IMR-90 (cell line): ENCODE results near the gene INKA1. TPM values are rescaled to one million over a fixed set of nuclear protein-coding genes. Genes with fewer than 3 reads are reported as not detected.

Experiments used
- ATAC-seq: fragments of 200-7000 bp; cut with Tn5 transposase; 2 replicates; pipeline ENCODE4 v1.9.1; 2020; ENCODE audit warnings: low read depth, mild to moderate bottlenecking, moderate library complexity
- BruUV-seq: library from RNA; stranded (reverse); fragments of 400-500 nt; replicated peaks from 2 replicates; lab custom pipeline; 2021; lab: Mats Ljungman, UMichigan
- CTCF ChIA-PET: fragments of 300-600 bp; formaldehyde crosslinking; extraction: SDS; loops from one replicate; lab custom pipeline; 2021; ENCODE audit warnings: antibody characterized with exemption; lab: Yijun Ruan, JAX
- POLR2A ChIA-PET: fragments of 300-600 bp; sonication (Branson Sonifier 250); formaldehyde crosslinking; loops from one replicate; lab custom pipeline; 2022; ENCODE audit warnings: antibody characterized with exemption; ENCODE audit not compliant: unreplicated experiment; lab: Charles Lee
- DNase-seq: peaks from one replicate; pipeline ENCODE4 v3.0.0; 2013
- H2AFZ ChIP-seq: replicated peaks from 2 replicates; pipeline ENCODE3; 2013; ENCODE audit warnings: low read length, mild to moderate bottlenecking; ENCODE audit not compliant: poor library complexity
- H2AK5ac ChIP-seq: 2 replicates; pipeline ENCODE4 v1.6.1; 2013; ENCODE audit warnings: low read depth, low read length, inconsistent platforms
- H2AK9ac ChIP-seq: replicated peaks from 2 replicates; pipeline ENCODE3; 2013; ENCODE audit warnings: mild to moderate bottlenecking, low read depth, low read length, moderate library complexity; ENCODE audit not compliant: poor library complexity
- H2BK120ac ChIP-seq: 2 replicates; pipeline ENCODE4 v1.6.1; 2013; ENCODE audit warnings: low read depth, low read length, inconsistent platforms
- H2BK15ac ChIP-seq: 3 replicates; pipeline ENCODE4 v1.6.1; 2013; ENCODE audit warnings: low read depth, low read length, inconsistent platforms
- H2BK20ac ChIP-seq: 2 replicates; pipeline ENCODE4 v1.6.1; 2013; ENCODE audit warnings: low read depth, mild to moderate bottlenecking, inconsistent platforms, low read length, moderate library complexity
- H2BK5ac ChIP-seq: 2 replicates; pipeline ENCODE4 v1.6.1; 2013; ENCODE audit warnings: mild to moderate bottlenecking, low read depth, low read length, inconsistent platforms; ENCODE audit not compliant: poor library complexity, severe bottlenecking
- H3K14ac ChIP-seq: replicated peaks from 2 replicates; pipeline ENCODE4 v1.6.1; 2013; ENCODE audit warnings: low read depth, low read length, inconsistent platforms
- H3K18ac ChIP-seq: 2 replicates; pipeline ENCODE4 v1.6.1; 2013; ENCODE audit warnings: low read depth, low read length, control low read depth
- H3K23ac ChIP-seq: 2 replicates; pipeline ENCODE4 v1.6.1; 2013; ENCODE audit warnings: low read depth, low read length, inconsistent platforms
- H3K27ac ChIP-seq: 2 replicates; pipeline ENCODE4 v1.5.1; 2013; ENCODE audit warnings: mild to moderate bottlenecking, control low read depth, low read length; ENCODE audit not compliant: insufficient read depth
- H3K27me3 ChIP-seq: 2 replicates; pipeline ENCODE4 v1.6.1; 2013; ENCODE audit warnings: low read length; ENCODE audit not compliant: control insufficient read depth, insufficient read depth
- H3K36me3 ChIP-seq: 2 replicates; pipeline ENCODE4 v1.6.1; 2013; ENCODE audit warnings: low read length, mixed read lengths; ENCODE audit not compliant: control insufficient read depth, insufficient read depth
- H3K4ac ChIP-seq: 2 replicates; pipeline ENCODE4 v1.6.1; 2013; ENCODE audit warnings: low read depth, low read length, inconsistent platforms
- H3K4me1 ChIP-seq: 2 replicates; pipeline ENCODE4 v1.6.1; 2013; ENCODE audit warnings: low read length, mixed read lengths; ENCODE audit not compliant: control insufficient read depth, insufficient read depth
- H3K4me2 ChIP-seq: 2 replicates; pipeline ENCODE4 v1.6.1; 2013; ENCODE audit warnings: low read depth, mild to moderate bottlenecking, control low read depth, low read length, moderate library complexity
- H3K4me3 ChIP-seq: 2 replicates; pipeline ENCODE4 v1.5.1; 2013; ENCODE audit warnings: low read depth, mild to moderate bottlenecking, control low read depth, low read length, moderate library complexity; ENCODE audit not compliant: insufficient read depth
- H3K56ac ChIP-seq: 2 replicates; pipeline ENCODE4 v1.6.1; 2013; ENCODE audit warnings: low read length, inconsistent platforms; ENCODE audit not compliant: insufficient read depth; ENCODE audit errors: extremely low read depth
- H3K79me1 ChIP-seq, 2 experiments: 2 replicates each; pipeline ENCODE4 v1.6.1; 2013; ENCODE audit warnings: low read length in 2 of 2, inconsistent platforms in 1 of 2, low read depth in 1 of 2
- H3K9ac ChIP-seq: 2 replicates; pipeline ENCODE4 v1.6.1; 2013; ENCODE audit warnings: low read depth, low read length, control low read depth
- H3K9me1 ChIP-seq: 2 replicates; pipeline ENCODE4 v1.6.1; 2013; ENCODE audit warnings: low read length, inconsistent platforms; ENCODE audit not compliant: insufficient read depth
- H3K9me3 ChIP-seq: 2 replicates; pipeline ENCODE4 v1.6.1; 2013; ENCODE audit warnings: low read length; ENCODE audit not compliant: control insufficient read depth, insufficient read depth
- H4K20me1 ChIP-seq: 2 replicates; pipeline ENCODE4 v1.6.1; 2013; ENCODE audit warnings: low read length, inconsistent platforms; ENCODE audit not compliant: insufficient read depth
- H4K5ac ChIP-seq: 2 replicates; pipeline ENCODE4 v1.6.1; 2013; ENCODE audit warnings: mild to moderate bottlenecking, low read depth, low read length, control low read depth
- H4K8ac ChIP-seq, 2 experiments: 2 replicates each; pipeline ENCODE4 v1.6.1; 2013; ENCODE audit warnings: low read depth in 2 of 2, low read length in 2 of 2, control low read depth in 1 of 2, inconsistent platforms in 1 of 2
- H4K91ac ChIP-seq: 2 replicates; pipeline ENCODE4 v1.6.1; 2013; ENCODE audit warnings: low read depth, low read length, inconsistent platforms; ENCODE audit not compliant: insufficient read depth
- BHLHE40 ChIP-seq: fragments of 150-350 bp; IDR thresholded peaks from 2 replicates; pipeline ENCODE4 v1.6.1; 2016; ENCODE audit warnings: mild to moderate bottlenecking, low read depth, low read length
- CEBPB ChIP-seq: IDR thresholded peaks from 2 replicates; pipeline ENCODE4 v1.6.1; 2012; ENCODE audit warnings: low read depth, low read length, improper control_type of control experiment
- CHD1 ChIP-seq: IDR thresholded peaks from 2 replicates; pipeline ENCODE4 v1.6.1; 2012; ENCODE audit warnings: low read depth, low read length, improper control_type of control experiment
- FOS ChIP-seq: fragments of 150-350 bp; IDR thresholded peaks from 2 replicates; pipeline ENCODE4 v1.6.1; 2016; ENCODE audit warnings: low read depth, low read length
- MAFK ChIP-seq: IDR thresholded peaks from 2 replicates; pipeline ENCODE4 v1.6.1; 2012; ENCODE audit warnings: low read depth, low read length, improper control_type of control experiment
- MAZ ChIP-seq: IDR thresholded peaks from 2 replicates; pipeline ENCODE4 v1.6.1; 2012; ENCODE audit warnings: low read depth, mild to moderate bottlenecking, low read length, improper control_type of control experiment, moderate library complexity, borderline replicate concordance
- MXI1 ChIP-seq: IDR thresholded peaks from 2 replicates; pipeline ENCODE4 v1.6.1; 2012; ENCODE audit warnings: low read depth, mild to moderate bottlenecking, low read length, moderate library complexity, borderline replicate concordance
- NFE2L2 ChIP-seq: fragments of 150-350 bp; IDR thresholded peaks from 2 replicates; pipeline ENCODE4 v1.6.1; 2016; ENCODE audit warnings: low read depth, mild to moderate bottlenecking, low read length
- POLR2A ChIP-seq: IDR thresholded peaks from 2 replicates; pipeline ENCODE4 v1.6.1; 2012; ENCODE audit warnings: mild to moderate bottlenecking, low read depth, low read length
- RAD21 ChIP-seq: IDR thresholded peaks from 2 replicates; pipeline ENCODE4 v1.6.1; 2012; ENCODE audit warnings: low read length, improper control_type of control experiment
- RCOR1 ChIP-seq: IDR thresholded peaks from 2 replicates; pipeline ENCODE4 v1.6.1; 2012; ENCODE audit warnings: mild to moderate bottlenecking, low read length, improper control_type of control experiment; ENCODE audit not compliant: insufficient replicate concordance
- RFX5 ChIP-seq: IDR thresholded peaks from 2 replicates; pipeline ENCODE4 v1.8.0; 2012; ENCODE audit warnings: low read depth, mild to moderate bottlenecking, low read length, moderate library complexity
- SMC3 ChIP-seq: fragments of 150-350 bp; IDR thresholded peaks from 2 replicates; pipeline ENCODE4 v1.6.1; 2016; ENCODE audit warnings: low read depth, mild to moderate bottlenecking, antibody characterized with exemption, low read length, moderate library complexity
- WGBS, 2 experiments: methylation state at CpG; one replicate each; pipeline versions ENCODE4 v1.1.5 to v1.1.7; 2013; ENCODE audit warnings: missing lambda C conversion rate in 2 of 2; ENCODE audit not compliant: insufficient read length in 1 of 2; ENCODE audit errors: extremely low coverage in 2 of 2; 5-methylcytosine and 5-hydroxymethylcytosine counted together
- dilution Hi-C: fragments of 300-500 bp; cut with HindIII; formaldehyde crosslinking; loops from one replicate; pipeline ENCODE4 v1.14.3; 2018; ENCODE audit warnings: low sequenced_read_pairs; ENCODE audit not compliant: unreplicated experiment
- in situ Hi-C: fragments of 300-500 bp; cut with MboI; formaldehyde crosslinking; loops from 3 replicates; pipeline ENCODE4 v1.14.3; 2019; ENCODE audit warnings: low sequenced_read_pairs, inconsistent platforms, mixed read lengths
- intact Hi-C: fragments of 100-400 bp; cut with micrococcal nuclease; formaldehyde crosslinking; loops from 2 replicates; pipeline ENCODE4 v1.10.0; 2022
- polyA plus RNA-seq, 3 experiments: library from polyadenylated mRNA; depleted of rRNA; stranded (reverse); fragments of >200 nt; gene quantifications; 2 replicates each; pipeline ENCODE4 v1.2.3, GENCODE V29; 2012; ENCODE audit warnings: low replicate concordance in 1 of 3
- total RNA-seq: library from RNA; depleted of rRNA; stranded (reverse); fragments of >200 nt; gene quantifications from 2 replicates; pipeline ENCODE4 v1.2.3, GENCODE V29; 2012
- TF ChIP-seq, protein P1 (sequence below): fragments of 150-350 bp; IDR thresholded peaks from 2 replicates; pipeline ENCODE4 v1.6.1; 2016; ENCODE audit warnings: low read depth, mild to moderate bottlenecking, low read length, moderate library complexity, borderline replicate concordance
- TF ChIP-seq, protein P2 (sequence below): conservative IDR thresholded peaks from 2 replicates; pipeline ENCODE4 v1.5.1; 2012; ENCODE audit warnings: mild to moderate bottlenecking, low read depth, low read length, improper control_type of control experiment
- TF ChIP-seq, protein P3 (sequence below): fragments of 150-350 bp; IDR thresholded peaks from 2 replicates; pipeline ENCODE4 v1.6.1; 2017; ENCODE audit warnings: mild to moderate bottlenecking, antibody characterized with exemption, low read length, low read depth

INKA1 gene
- total and polyA plus RNA-seq, 2 of the 4 experiments (the other 2 are of a cell fraction): 2.3 to 4.5 TPM

DNA sequence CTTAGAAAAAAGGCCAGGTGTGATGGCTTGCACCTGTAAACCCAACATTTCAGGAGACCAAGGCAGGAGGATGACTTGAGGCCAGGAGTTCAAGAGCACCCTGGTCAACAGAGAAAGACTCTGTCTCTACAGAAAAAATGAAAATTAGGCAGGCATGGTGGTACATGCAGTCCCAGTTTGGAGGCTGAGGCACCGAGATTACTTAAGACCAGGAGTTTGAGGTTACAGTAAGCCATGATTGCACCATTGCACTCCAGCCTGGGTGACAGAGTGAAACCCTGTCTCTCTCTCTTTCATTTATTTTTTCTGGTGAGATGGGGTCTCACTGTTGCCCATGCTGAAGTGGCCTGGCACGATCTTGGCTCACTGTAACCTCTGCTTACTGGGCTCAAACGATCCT lies 41.4 kb upstream of the INKA1 start:
- H2AK5ac ChIP-seq: no peak overlapping the region
- H3K18ac ChIP-seq: no peak overlapping the region
- dilution Hi-C loops (no loop called here), in situ Hi-C loops (no loop called here), intact Hi-C loops (no loop called here)
- ChIA-PET CTCF (no interaction called here), POLR2A (no interaction called here)
- no peak overlapping the region for H4K91ac ChIP-seq
- no peak for DNase-seq
- no peak overlapping the region for H3K9ac ChIP-seq
- no peak overlapping the region for H3K4me3 ChIP-seq
- H4K5ac ChIP-seq: no peak overlapping the region
- no peak overlapping the region for H3K14ac ChIP-seq
- H3K4me1 ChIP-seq: no peaks in the 10 kb centered on the region
- no peak overlapping the region for H3K56ac ChIP-seq
- no peak overlapping the region for H3K27ac ChIP-seq
- H3K27me3 ChIP-seq: no peaks in the 10 kb centered on the region
- no TSS peak for BruUV-seq
- H3K23ac ChIP-seq: no peak overlapping the region
- H2BK20ac ChIP-seq: no peak overlapping the region
- no peak overlapping the region for H2AK9ac ChIP-seq
- H2BK15ac ChIP-seq: no peak overlapping the region
- no peak overlapping the region for H2AFZ ChIP-seq
- H3K4me2 ChIP-seq: no peak overlapping the region
- no CpG with 5 or more reads among the region's 3 CpGs for WGBS, 2 experiments
- no peak overlapping the region for H4K8ac ChIP-seq
- no peak overlapping the region for H2BK120ac ChIP-seq
- H2BK5ac ChIP-seq: no peak overlapping the region
- H3K79me1 ChIP-seq: peaks cover 39 to 65% of the 10 kb centered on the region in 2 experiments
- no peaks in the 10 kb centered on the region for H3K9me3 ChIP-seq
- H3K36me3 ChIP-seq: peaks cover 7% of the 10 kb centered on the region
- TF ChIP-seq, protein P1, sequence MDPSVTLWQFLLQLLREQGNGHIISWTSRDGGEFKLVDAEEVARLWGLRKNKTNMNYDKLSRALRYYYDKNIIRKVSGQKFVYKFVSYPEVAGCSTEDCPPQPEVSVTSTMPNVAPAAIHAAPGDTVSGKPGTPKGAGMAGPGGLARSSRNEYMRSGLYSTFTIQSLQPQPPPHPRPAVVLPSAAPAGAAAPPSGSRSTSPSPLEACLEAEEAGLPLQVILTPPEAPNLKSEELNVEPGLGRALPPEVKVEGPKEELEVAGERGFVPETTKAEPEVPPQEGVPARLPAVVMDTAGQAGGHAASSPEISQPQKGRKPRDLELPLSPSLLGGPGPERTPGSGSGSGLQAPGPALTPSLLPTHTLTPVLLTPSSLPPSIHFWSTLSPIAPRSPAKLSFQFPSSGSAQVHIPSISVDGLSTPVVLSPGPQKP: no peak
- TF ChIP-seq FOS (no peak), MAFK (no peak), RAD21 (no peak), CEBPB (no peak), SMC3 (no peak), MXI1 (no peak), NFE2L2 (no peak), RCOR1 (no peak), CHD1 (no peak), POLR2A (no peak), BHLHE40 (no peak), MAZ (no peak), RFX5 (no peak)
- TF ChIP-seq, protein P2, sequence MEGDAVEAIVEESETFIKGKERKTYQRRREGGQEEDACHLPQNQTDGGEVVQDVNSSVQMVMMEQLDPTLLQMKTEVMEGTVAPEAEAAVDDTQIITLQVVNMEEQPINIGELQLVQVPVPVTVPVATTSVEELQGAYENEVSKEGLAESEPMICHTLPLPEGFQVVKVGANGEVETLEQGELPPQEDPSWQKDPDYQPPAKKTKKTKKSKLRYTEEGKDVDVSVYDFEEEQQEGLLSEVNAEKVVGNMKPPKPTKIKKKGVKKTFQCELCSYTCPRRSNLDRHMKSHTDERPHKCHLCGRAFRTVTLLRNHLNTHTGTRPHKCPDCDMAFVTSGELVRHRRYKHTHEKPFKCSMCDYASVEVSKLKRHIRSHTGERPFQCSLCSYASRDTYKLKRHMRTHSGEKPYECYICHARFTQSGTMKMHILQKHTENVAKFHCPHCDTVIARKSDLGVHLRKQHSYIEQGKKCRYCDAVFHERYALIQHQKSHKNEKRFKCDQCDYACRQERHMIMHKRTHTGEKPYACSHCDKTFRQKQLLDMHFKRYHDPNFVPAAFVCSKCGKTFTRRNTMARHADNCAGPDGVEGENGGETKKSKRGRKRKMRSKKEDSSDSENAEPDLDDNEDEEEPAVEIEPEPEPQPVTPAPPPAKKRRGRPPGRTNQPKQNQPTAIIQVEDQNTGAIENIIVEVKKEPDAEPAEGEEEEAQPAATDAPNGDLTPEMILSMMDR: no peak
- TF ChIP-seq, protein P3, sequence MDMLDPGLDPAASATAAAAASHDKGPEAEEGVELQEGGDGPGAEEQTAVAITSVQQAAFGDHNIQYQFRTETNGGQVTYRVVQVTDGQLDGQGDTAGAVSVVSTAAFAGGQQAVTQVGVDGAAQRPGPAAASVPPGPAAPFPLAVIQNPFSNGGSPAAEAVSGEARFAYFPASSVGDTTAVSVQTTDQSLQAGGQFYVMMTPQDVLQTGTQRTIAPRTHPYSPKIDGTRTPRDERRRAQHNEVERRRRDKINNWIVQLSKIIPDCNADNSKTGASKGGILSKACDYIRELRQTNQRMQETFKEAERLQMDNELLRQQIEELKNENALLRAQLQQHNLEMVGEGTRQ: no peak
- peaks cover 5% of the 10 kb centered on the region; the same call in 1 of the 2 replicates for H3K9me1 ChIP-seq
- peaks cover 56% of the 10 kb centered on the region for H4K20me1 ChIP-seq
- no peak for ATAC-seq
- no peak overlapping the region for H3K4ac ChIP-seq
